ENCODE measurements around the gene ABHD5.

ABHD5 gene

GRCh38 chr3:43686333-43686699 lies 4.4 kb upstream of the ABHD5 start:
- no peak for DNase-seq

GRCh38 chr3:43686700-43687498 lies 3.8 kb upstream of the ABHD5 start:
- DNase-seq = no peak

GRCh38 chr3:43687499-43687811 lies 3.3 kb upstream of the ABHD5 start:
- DNase-seq = no peak

GRCh38 chr3:43688245-43688650 lies 2.5 kb upstream of the ABHD5 start:
- no peak for DNase-seq

- DNase-seq = no peak
Measured at GRCh38 chr3:43689166-43689565, 1.6 kb upstream of the ABHD5 start.

- DNase-seq = peak in 1 of 2 donors; percentile 9
Measured at GRCh38 chr3:43689766-43690399, 855 bp upstream of the ABHD5 start.

- peak; percentile 19 to 43 for DNase-seq
Measured at GRCh38 chr3:43691120-43691995, 620 bp downstream of the ABHD5 start.

- DNase-seq = no peak
Measured at GRCh38 chr3:43692085-43692855, 1.5 kb downstream of the ABHD5 start.

GRCh38 chr3:43692971-43693370 lies 2.2 kb downstream of the ABHD5 start:
- no peak for DNase-seq

GRCh38 chr3:43693594-43693993 lies 2.9 kb downstream of the ABHD5 start:
- no peak for DNase-seq

GRCh38 chr3:43695443-43695842 lies 4.7 kb downstream of the ABHD5 start:
- no peak for DNase-seq

GRCh38 chr3:43695863-43696262 lies 5.1 kb downstream of the ABHD5 start:
- no peak for DNase-seq

- DNase-seq = no peak
Measured at GRCh38 chr3:43696441-43696840, 5.7 kb downstream of the ABHD5 start.

GRCh38 chr3:43696881-43697280 lies 6.1 kb downstream of the ABHD5 start:
- DNase-seq = no peak

- DNase-seq = peak; percentile 4 to 21
Measured at GRCh38 chr3:43699864-43700263, 9.1 kb downstream of the ABHD5 start.

GRCh38 chr3:43704697-43705096 lies 14.0 kb downstream of the ABHD5 start:
- no peak for DNase-seq

- no peak for DNase-seq
Measured at GRCh38 chr3:43706342-43706741, 15.6 kb downstream of the ABHD5 start.

GRCh38 chr3:43707266-43707665 lies 16.5 kb downstream of the ABHD5 start:
- no peak for DNase-seq

- no peak for DNase-seq
Measured at GRCh38 chr3:43707998-43708397, 17.3 kb downstream of the ABHD5 start.

GRCh38 chr3:43709022-43709421 lies 18.3 kb downstream of the ABHD5 start:
- DNase-seq = no peak

GRCh38 chr3:43710607-43711006 lies 19.9 kb downstream of the ABHD5 start:
- no peak for DNase-seq

GRCh38 chr3:43718296-43718695 lies 27.6 kb downstream of the ABHD5 start:
- DNase-seq = no peak

GRCh38 chr3:43723121-43723734 lies 32.5 kb downstream of the ABHD5 start:
- DNase-seq = no peak

Measured in CD4-positive, alpha-beta T cell treated with Interferon alpha-2 for 1 hour (primary cell).